ENCODE results near the gene SMIM5.

Gene SMIM5

GRCh38 chr17:75684924-75685323 is 51.7 kb downstream of the SMIM5 start:
- Histone ChIP-seq H3K27me3 (replicated peaks; ENCODE audit: insufficient read depth, low read length) (no peaks in the 10 kb centered on the region), H3K36me3 (replicated peaks; ENCODE audit: insufficient read depth, low read length) (no peaks in the 10 kb centered on the region), H3F3A (ENCODE audit: insufficient read depth, low read length) (peaks cover 30% of the 10 kb centered on the region), H3K79me2 (ENCODE audit: low read length) (peaks cover 78% of the 10 kb centered on the region), H3K4me3 (ENCODE audit: low read length) (no peak overlapping the region), H4K20me1 (ENCODE audit: insufficient read depth, low read length) (no peaks in the 10 kb centered on the region), H3K9me2 (replicated peaks; ENCODE audit: insufficient read depth, low read length) (no peaks in the 10 kb centered on the region), H3K9me3 (replicated peaks; ENCODE audit: insufficient read depth, low read length) (no peaks in the 10 kb centered on the region), H3K4me1 (ENCODE audit: low read length) (peaks cover 30% of the 10 kb centered on the region), H3K27ac (ENCODE audit: low read length) (no peak overlapping the region), H3K4me2 (ENCODE audit: low read depth, low read length) (no peak overlapping the region), H3K9ac (ENCODE audit: low read length) (no peak overlapping the region), H2AFZ (ENCODE audit: low read length) (no peak overlapping the region)
- DNase-seq = no peak
- no peak for TF ChIP-seq EZH2phosphoT487 (IDR thresholded peaks at IDR 0.05; ENCODE audit: low read length)
- no peak for TF ChIP-seq CTCF (IDR thresholded peaks at IDR 0.05; ENCODE audit: low read length)
- no peak for TF ChIP-seq EZH2 (optimal IDR thresholded peaks at IDR 0.05; ENCODE audit: low read depth, low read length)

GRCh38 chr17:75685499-75685898 is 52.3 kb downstream of the SMIM5 start:
- Histone ChIP-seq H3K4me1 (ENCODE audit: low read length) (peaks cover 36% of the 10 kb centered on the region), H3K9ac (ENCODE audit: low read length) (no peak overlapping the region), H3K9me3 (replicated peaks; ENCODE audit: insufficient read depth, low read length) (no peaks in the 10 kb centered on the region), H3K36me3 (replicated peaks; ENCODE audit: insufficient read depth, low read length) (no peaks in the 10 kb centered on the region), H3K27me3 (replicated peaks; ENCODE audit: insufficient read depth, low read length) (no peaks in the 10 kb centered on the region), H4K20me1 (ENCODE audit: insufficient read depth, low read length) (no peaks in the 10 kb centered on the region), H3K79me2 (ENCODE audit: low read length) (peaks cover 78% of the 10 kb centered on the region), H3K4me3 (ENCODE audit: low read length) (no peak overlapping the region), H2AFZ (ENCODE audit: low read length) (no peak overlapping the region), H3K27ac (ENCODE audit: low read length) (no peak overlapping the region), H3K4me2 (ENCODE audit: low read depth, low read length) (no peak overlapping the region), H3F3A (ENCODE audit: insufficient read depth, low read length) (peaks cover 32% of the 10 kb centered on the region), H3K9me2 (replicated peaks; ENCODE audit: insufficient read depth, low read length) (no peaks in the 10 kb centered on the region)
- no peak for TF ChIP-seq EZH2 (optimal IDR thresholded peaks at IDR 0.05; ENCODE audit: low read depth, low read length)
- TF ChIP-seq CTCF (IDR thresholded peaks at IDR 0.05; ENCODE audit: low read length) = no peak
- no peak for TF ChIP-seq EZH2phosphoT487 (IDR thresholded peaks at IDR 0.05; ENCODE audit: low read length)
- DNase-seq = no peak

- Histone ChIP-seq H3K36me3 (replicated peaks; ENCODE audit: insufficient read depth, low read length) (no peaks in the 10 kb centered on the region), H3K4me3 (ENCODE audit: low read length) (no peak overlapping the region), H3F3A (ENCODE audit: insufficient read depth, low read length) (peaks cover 32% of the 10 kb centered on the region), H3K9ac (ENCODE audit: low read length) (peak overlapping the region; percentile 59), H3K4me1 (ENCODE audit: low read length) (peaks cover 41% of the 10 kb centered on the region), H3K79me2 (ENCODE audit: low read length) (peaks cover 86% of the 10 kb centered on the region), H3K4me2 (ENCODE audit: low read depth, low read length) (peak overlapping the region; percentile 59), H4K20me1 (ENCODE audit: insufficient read depth, low read length) (no peaks in the 10 kb centered on the region), H2AFZ (ENCODE audit: low read length) (no peak overlapping the region), H3K9me3 (replicated peaks; ENCODE audit: insufficient read depth, low read length) (no peaks in the 10 kb centered on the region), H3K27ac (ENCODE audit: low read length) (peak overlapping the region; percentile 87), H3K27me3 (replicated peaks; ENCODE audit: insufficient read depth, low read length) (no peaks in the 10 kb centered on the region), H3K9me2 (replicated peaks; ENCODE audit: insufficient read depth, low read length) (no peaks in the 10 kb centered on the region)
- no peak for DNase-seq
- TF ChIP-seq CTCF (IDR thresholded peaks at IDR 0.05; ENCODE audit: low read length) = no peak
- no peak for TF ChIP-seq EZH2 (optimal IDR thresholded peaks at IDR 0.05; ENCODE audit: low read depth, low read length)
- no peak for TF ChIP-seq EZH2phosphoT487 (IDR thresholded peaks at IDR 0.05; ENCODE audit: low read length)
These were observed 55.1 kb downstream of the SMIM5 start for GRCh38 chr17:75688209-75688825.

All from MM.1S (cell line).